ENCODE measurements around the gene GNB2. TPM values are rescaled to one million over a fixed set of nuclear protein-coding genes. Genes with fewer than 3 reads are reported as not detected.

GNB2 gene
- total and polyA plus RNA-seq, 2 of the 13 experiments (the other 11 are each of a cell fraction or from before 2014, with no cell fraction given), result 48.3 to 67.1 TPM

DNA sequence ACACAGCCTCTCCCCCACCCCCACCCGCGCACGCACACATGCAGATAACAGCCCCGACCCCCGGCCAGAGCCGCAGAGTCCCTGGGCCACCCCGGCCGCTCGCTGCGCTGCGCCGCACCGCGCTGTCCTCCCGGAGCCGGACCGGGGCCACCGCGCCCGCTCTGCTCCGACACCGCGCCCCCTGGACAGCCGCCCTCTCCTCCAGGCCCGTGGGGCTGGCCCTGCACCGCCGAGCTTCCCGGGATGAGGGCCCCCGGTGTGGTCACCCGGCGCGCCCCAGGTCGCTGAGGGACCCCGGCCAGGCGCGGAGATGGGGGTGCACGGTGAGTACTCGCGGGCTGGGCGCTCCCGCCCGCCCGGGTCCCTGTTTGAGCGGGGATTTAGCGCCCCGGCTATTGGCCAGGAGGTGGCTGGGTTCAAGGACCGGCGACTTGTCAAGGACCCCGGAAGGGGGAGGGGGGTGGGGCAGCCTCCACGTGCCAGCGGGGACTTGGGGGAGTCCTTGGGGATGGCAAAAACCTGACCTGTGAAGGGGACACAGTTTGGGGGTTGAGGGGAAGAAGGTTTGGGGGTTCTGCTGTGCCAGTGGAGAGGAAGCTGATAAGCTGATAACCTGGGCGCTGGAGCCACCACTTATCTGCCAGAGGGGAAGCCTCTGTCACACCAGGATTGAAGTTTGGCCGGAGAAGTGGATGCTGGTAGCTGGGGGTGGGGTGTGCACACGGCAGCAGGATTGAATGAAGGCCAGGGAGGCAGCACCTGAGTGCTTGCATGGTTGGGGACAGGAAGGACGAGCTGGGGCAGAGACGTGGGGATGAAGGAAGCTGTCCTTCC lies 47.3 kb downstream of the GNB2 start (continued):
- TF ChIP-seq ZKSCAN8 (CRISPR knock-in tag; IDR thresholded peaks at IDR 0.05; ENCODE audit: borderline replicate concordance), result no peak
- TF ChIP-seq CBX2 (IDR thresholded peaks at IDR 0.05; ENCODE audit: low read depth, low read length), result no peak
- TF ChIP-seq CBX2 (CRISPR knock-in tag; IDR thresholded peaks at IDR 0.05; ENCODE audit: low read depth), result no peak
- no peak; the same call in 1 of the 2 replicates for TF ChIP-seq FOXC1 (CRISPR knock-in tag; IDR thresholded peaks at IDR 0.05; ENCODE audit: borderline replicate concordance)
- TF ChIP-seq LBX2 (CRISPR knock-in tag; IDR thresholded peaks at IDR 0.05; ENCODE audit: borderline replicate concordance), result no peak
- TF ChIP-seq ZNF513 (CRISPR knock-in tag; conservative IDR thresholded peaks at IDR 0.05), result no peak
- TF ChIP-seq, protein P1, sequence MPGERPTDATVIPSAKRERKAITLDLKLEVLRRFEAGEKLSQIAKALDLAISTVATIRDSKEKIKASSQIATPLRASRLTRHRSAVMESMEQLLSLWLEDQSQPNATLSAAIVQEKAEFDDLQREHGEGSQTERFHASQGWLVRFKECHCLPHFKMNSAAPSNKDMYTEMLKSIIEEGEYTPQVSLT (CRISPR knock-in tag; IDR thresholded peaks at IDR 0.05; ENCODE audit: borderline replicate concordance, low read depth), result no peak
- TF ChIP-seq RXRB (CRISPR knock-in tag; IDR thresholded peaks at IDR 0.05; ENCODE audit: borderline replicate concordance), result no peak
- TF ChIP-seq ZNF430 (CRISPR knock-in tag; IDR thresholded peaks at IDR 0.05), result no peak
- peak; percentile 25; the same call in 1 of the 2 replicates for TF ChIP-seq HOXA3 (CRISPR knock-in tag; IDR thresholded peaks at IDR 0.05)
- peak; percentile 17; the same call in 1 of the 2 replicates for TF ChIP-seq PHF21A (CRISPR knock-in tag; IDR thresholded peaks at IDR 0.05)
- no peak for TF ChIP-seq FLYWCH1 (CRISPR knock-in tag; IDR thresholded peaks at IDR 0.05)
- TF ChIP-seq, protein P2, sequence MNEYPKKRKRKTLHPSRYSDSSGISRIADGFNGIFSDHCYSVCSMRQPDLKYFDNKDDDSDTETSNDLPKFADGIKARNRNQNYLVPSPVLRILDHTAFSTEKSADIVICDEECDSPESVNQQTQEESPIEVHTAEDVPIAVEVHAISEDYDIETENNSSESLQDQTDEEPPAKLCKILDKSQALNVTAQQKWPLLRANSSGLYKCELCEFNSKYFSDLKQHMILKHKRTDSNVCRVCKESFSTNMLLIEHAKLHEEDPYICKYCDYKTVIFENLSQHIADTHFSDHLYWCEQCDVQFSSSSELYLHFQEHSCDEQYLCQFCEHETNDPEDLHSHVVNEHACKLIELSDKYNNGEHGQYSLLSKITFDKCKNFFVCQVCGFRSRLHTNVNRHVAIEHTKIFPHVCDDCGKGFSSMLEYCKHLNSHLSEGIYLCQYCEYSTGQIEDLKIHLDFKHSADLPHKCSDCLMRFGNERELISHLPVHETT (CRISPR knock-in tag; conservative IDR thresholded peaks at IDR 0.05), result no peak
- peak; percentile 65; the same call in 1 of the 2 replicates for TF ChIP-seq ZSCAN20 (CRISPR knock-in tag; IDR thresholded peaks at IDR 0.05; ENCODE audit: borderline replicate concordance)
- TF ChIP-seq GZF1 (CRISPR knock-in tag; IDR thresholded peaks at IDR 0.05), result peak; percentile 46; the same call in 1 of the 2 replicates
- no peak for TF ChIP-seq ISL2 (CRISPR knock-in tag; IDR thresholded peaks at IDR 0.05)
- no peak for TF ChIP-seq IRF9 (CRISPR knock-in tag; IDR thresholded peaks at IDR 0.05; ENCODE audit: borderline replicate concordance)
- TF ChIP-seq IKZF4 (CRISPR knock-in tag; IDR thresholded peaks at IDR 0.05; ENCODE audit: borderline replicate concordance, low read depth, not compliant biosample characterization), result no peak
- peak; percentile 63; the same call in 1 of the 2 replicates for TF ChIP-seq ZFP82 (CRISPR knock-in tag; IDR thresholded peaks at IDR 0.05; ENCODE audit: borderline replicate concordance)
- TF ChIP-seq BORCS8-MEF2B (CRISPR knock-in tag; IDR thresholded peaks at IDR 0.05), result no peak
- TF ChIP-seq SPEN (CRISPR knock-in tag; IDR thresholded peaks at IDR 0.05; ENCODE audit: low read depth), result peak; percentile 19; the same call in 1 of the 2 replicates
- TF ChIP-seq MLLT10 (CRISPR knock-in tag; IDR thresholded peaks at IDR 0.05), result no peak
- no peak for TF ChIP-seq ZNF800 (CRISPR knock-in tag; IDR thresholded peaks at IDR 0.05)
